HEK293 (cell line): ENCODE measurements around the gene PERM1.

Source experiments
- EGR2 ChIP-seq: fragments of 450-650 bp; formaldehyde crosslinking; IDR thresholded peaks from 2 replicates; pipeline ENCODE4 v1.5.1; 2016; ENCODE audit warnings: low read depth, missing biosample characterization, missing genetic modification characterization
- GFI1B ChIP-seq: fragments of 450-650 bp; formaldehyde crosslinking; IDR thresholded peaks from 2 replicates; pipeline ENCODE4 v1.5.1; 2016; ENCODE audit warnings: missing biosample characterization, missing genetic modification characterization
- HOXC10 ChIP-seq: sonication (generic); formaldehyde crosslinking; IDR thresholded peaks from 2 replicates; pipeline ENCODE4 v1.8.1; 2023; ENCODE audit warnings: mild to moderate bottlenecking, missing genetic modification reagents
- IKZF3 ChIP-seq: fragments of 450-650 bp; IDR thresholded peaks from 2 replicates; pipeline ENCODE4 v1.5.0; 2018; ENCODE audit warnings: missing biosample characterization, mild to moderate bottlenecking, missing genetic modification characterization, moderate library complexity
- PBX3 ChIP-seq: sonication (generic); formaldehyde crosslinking; IDR thresholded peaks from 2 replicates; pipeline ENCODE4 v1.8.1; 2022; ENCODE audit warnings: mild to moderate bottlenecking, moderate library complexity, missing genetic modification reagents
- PRDM4 ChIP-seq: fragments of 450-650 bp; formaldehyde crosslinking; IDR thresholded peaks from 2 replicates; pipeline ENCODE4 v1.5.1; 2017; ENCODE audit warnings: missing biosample characterization, missing genetic modification characterization
- TCF7L2 ChIP-seq: IDR thresholded peaks from 2 replicates; pipeline ENCODE4 v1.6.1; 2011; ENCODE audit warnings: low read depth, mild to moderate bottlenecking, inconsistent platforms, low read length, moderate library complexity, borderline replicate concordance
- ZBTB1 ChIP-seq: fragments of 450-650 bp; formaldehyde crosslinking; IDR thresholded peaks from 2 replicates; pipeline ENCODE4 v1.5.1; 2016; ENCODE audit warnings: missing biosample characterization, missing genetic modification characterization
- ZBTB20 ChIP-seq: fragments of 450-650 bp; formaldehyde crosslinking; IDR thresholded peaks from 2 replicates; pipeline ENCODE4 v1.5.1; 2016; ENCODE audit warnings: missing biosample characterization, missing genetic modification characterization
- ZBTB48 ChIP-seq: fragments of 450-650 bp; formaldehyde crosslinking; IDR thresholded peaks from 2 replicates; pipeline ENCODE4 v1.5.1; 2016; ENCODE audit warnings: missing biosample characterization, missing genetic modification characterization
- ZBTB8A ChIP-seq: fragments of 450-650 bp; formaldehyde crosslinking; IDR thresholded peaks from 2 replicates; pipeline ENCODE4 v1.5.1; 2016; ENCODE audit warnings: missing biosample characterization, missing genetic modification characterization
- ZFP37 ChIP-seq: fragments of 450-650 bp; formaldehyde crosslinking; IDR thresholded peaks from 2 replicates; pipeline ENCODE4 v1.5.1; 2016; ENCODE audit warnings: missing biosample characterization, missing genetic modification characterization
- ZNF10 ChIP-seq: fragments of 450-650 bp; formaldehyde crosslinking; IDR thresholded peaks from 2 replicates; pipeline ENCODE4 v1.5.1; 2017; ENCODE audit warnings: missing biosample characterization, missing genetic modification characterization
- ZNF121 ChIP-seq: fragments of 450-650 bp; formaldehyde crosslinking; IDR thresholded peaks from 2 replicates; pipeline ENCODE4 v1.5.1; 2016; ENCODE audit warnings: missing biosample characterization, missing genetic modification characterization
- ZNF169 ChIP-seq: fragments of 450-650 bp; formaldehyde crosslinking; IDR thresholded peaks from 2 replicates; pipeline ENCODE4 v1.5.1; 2016; ENCODE audit warnings: missing biosample characterization, missing genetic modification characterization
- ZNF324 ChIP-seq: fragments of 450-650 bp; formaldehyde crosslinking; IDR thresholded peaks from 2 replicates; pipeline ENCODE4 v1.5.1; 2016; ENCODE audit warnings: missing biosample characterization, missing genetic modification characterization
- ZNF362 ChIP-seq: fragments of 450-650 bp; formaldehyde crosslinking; IDR thresholded peaks from 2 replicates; pipeline ENCODE4 v1.5.1; 2016; ENCODE audit warnings: missing biosample characterization, missing genetic modification characterization
- ZNF423 ChIP-seq: fragments of 450-650 bp; formaldehyde crosslinking; IDR thresholded peaks from 2 replicates; pipeline ENCODE4 v1.5.1; 2016; ENCODE audit warnings: missing biosample characterization, missing genetic modification characterization
- ZNF544 ChIP-seq: fragments of 450-650 bp; formaldehyde crosslinking; IDR thresholded peaks from 2 replicates; pipeline ENCODE4 v1.5.0; 2017; ENCODE audit warnings: missing biosample characterization, missing genetic modification characterization
- ZNF549 ChIP-seq: fragments of 450-650 bp; IDR thresholded peaks from 2 replicates; pipeline ENCODE4 v1.5.1; 2018; ENCODE audit warnings: missing biosample characterization, missing genetic modification characterization, mild to moderate bottlenecking, inconsistent platforms, moderate library complexity
- ZNF654 ChIP-seq: fragments of 450-650 bp; formaldehyde crosslinking; IDR thresholded peaks from 2 replicates; pipeline ENCODE4 v1.5.1; 2016; ENCODE audit warnings: low read depth, missing biosample characterization, missing genetic modification characterization
- ZNF677 ChIP-seq: fragments of 450-650 bp; IDR thresholded peaks from 2 replicates; pipeline ENCODE4 v1.5.0; 2018; ENCODE audit warnings: missing biosample characterization, mild to moderate bottlenecking, missing genetic modification characterization, moderate library complexity
- ZNF701 ChIP-seq: fragments of 450-650 bp; formaldehyde crosslinking; IDR thresholded peaks from 2 replicates; pipeline ENCODE4 v1.5.1; 2016; ENCODE audit warnings: missing biosample characterization, missing genetic modification characterization
- ZNF704 ChIP-seq: fragments of 450-650 bp; formaldehyde crosslinking; IDR thresholded peaks from 2 replicates; pipeline ENCODE4 v1.5.1; 2016; ENCODE audit warnings: missing biosample characterization, missing genetic modification characterization
- ZNF777 ChIP-seq: fragments of 450-650 bp; formaldehyde crosslinking; IDR thresholded peaks from 2 replicates; pipeline ENCODE4 v1.5.1; 2017; ENCODE audit warnings: missing biosample characterization, missing genetic modification characterization, borderline replicate concordance
- ZNF791 ChIP-seq: fragments of 450-650 bp; formaldehyde crosslinking; IDR thresholded peaks from 2 replicates; pipeline ENCODE4 v1.5.1; 2016; ENCODE audit warnings: missing biosample characterization, missing genetic modification characterization
- ZSCAN16 ChIP-seq: fragments of 450-650 bp; formaldehyde crosslinking; IDR thresholded peaks from 2 replicates; pipeline ENCODE4 v1.5.1; 2016; ENCODE audit warnings: missing biosample characterization, missing genetic modification characterization
- TF ChIP-seq, protein P1 (sequence below): fragments of 450-650 bp; formaldehyde crosslinking; IDR thresholded peaks from 2 replicates; pipeline ENCODE4 v1.5.1; 2017; ENCODE audit warnings: missing biosample characterization, missing genetic modification characterization
- TF ChIP-seq, protein P2 (sequence below): fragments of 450-650 bp; formaldehyde crosslinking; IDR thresholded peaks from 2 replicates; pipeline ENCODE4 v1.5.1; 2016; ENCODE audit warnings: missing biosample characterization, missing genetic modification characterization
- TF ChIP-seq, protein P3 (sequence below): fragments of 450-650 bp; formaldehyde crosslinking; IDR thresholded peaks from 2 replicates; pipeline ENCODE4 v1.5.1; 2016; ENCODE audit warnings: missing biosample characterization, missing genetic modification characterization, low read depth

The PERM1 gene

GRCh38 chr1:928825-929661 is 52.9 kb downstream of the PERM1 start (continued):
- TF ChIP-seq ZNF10 (no peak), TCF7L2 (no peak), HOXC10 (CRISPR knock-in tag) (no peak), ZNF704 (no peak), PRDM4 (no peak), ZNF677 (0 out of 2 replicates have a peak, but pooled peaks have one; percentile 1), ZBTB48 (no peak), ZNF324 (tag by site-specific recombination) (no peak), ZBTB20 (tag by site-specific recombination) (no peak), ZNF791 (no peak), ZNF121 (tag by site-specific recombination) (no peak), ZNF544 (tag by site-specific recombination) (no peak), ZBTB8A (peak; percentile 67; the same call in 1 of the 2 replicates), IKZF3 (tag by site-specific recombination) (0 out of 2 replicates have a peak, but pooled peaks have one; percentile 30), ZNF423 (no peak), ZBTB1 (tag by site-specific recombination) (no peak), EGR2 (tag by site-specific recombination) (peak; percentile 17; the same call in 1 of the 2 replicates), ZNF701 (tag by site-specific recombination) (no peak), ZSCAN16 (no peak), ZNF169 (tag by site-specific recombination) (no peak), ZNF362 (tag by site-specific recombination) (no peak), ZNF777 (tag by site-specific recombination) (no peak), ZNF549 (tag by site-specific recombination) (no peak), ZNF654 (tag by site-specific recombination) (no peak), ZFP37 (no peak), GFI1B (tag by site-specific recombination) (no peak), PBX3 (CRISPR knock-in tag) (no peak)
- TF ChIP-seq, protein P1, sequence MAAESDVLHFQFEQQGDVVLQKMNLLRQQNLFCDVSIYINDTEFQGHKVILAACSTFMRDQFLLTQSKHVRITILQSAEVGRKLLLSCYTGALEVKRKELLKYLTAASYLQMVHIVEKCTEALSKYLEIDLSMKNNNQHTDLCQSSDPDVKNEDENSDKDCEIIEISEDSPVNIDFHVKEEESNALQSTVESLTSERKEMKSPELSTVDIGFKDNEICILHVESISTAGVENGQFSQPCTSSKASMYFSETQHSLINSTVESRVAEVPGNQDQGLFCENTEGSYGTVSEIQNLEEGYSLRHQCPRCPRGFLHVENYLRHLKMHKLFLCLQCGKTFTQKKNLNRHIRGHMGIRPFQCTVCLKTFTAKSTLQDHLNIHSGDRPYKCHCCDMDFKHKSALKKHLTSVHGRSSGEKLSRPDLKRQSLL: peak; percentile 69
- TF ChIP-seq, protein P2, sequence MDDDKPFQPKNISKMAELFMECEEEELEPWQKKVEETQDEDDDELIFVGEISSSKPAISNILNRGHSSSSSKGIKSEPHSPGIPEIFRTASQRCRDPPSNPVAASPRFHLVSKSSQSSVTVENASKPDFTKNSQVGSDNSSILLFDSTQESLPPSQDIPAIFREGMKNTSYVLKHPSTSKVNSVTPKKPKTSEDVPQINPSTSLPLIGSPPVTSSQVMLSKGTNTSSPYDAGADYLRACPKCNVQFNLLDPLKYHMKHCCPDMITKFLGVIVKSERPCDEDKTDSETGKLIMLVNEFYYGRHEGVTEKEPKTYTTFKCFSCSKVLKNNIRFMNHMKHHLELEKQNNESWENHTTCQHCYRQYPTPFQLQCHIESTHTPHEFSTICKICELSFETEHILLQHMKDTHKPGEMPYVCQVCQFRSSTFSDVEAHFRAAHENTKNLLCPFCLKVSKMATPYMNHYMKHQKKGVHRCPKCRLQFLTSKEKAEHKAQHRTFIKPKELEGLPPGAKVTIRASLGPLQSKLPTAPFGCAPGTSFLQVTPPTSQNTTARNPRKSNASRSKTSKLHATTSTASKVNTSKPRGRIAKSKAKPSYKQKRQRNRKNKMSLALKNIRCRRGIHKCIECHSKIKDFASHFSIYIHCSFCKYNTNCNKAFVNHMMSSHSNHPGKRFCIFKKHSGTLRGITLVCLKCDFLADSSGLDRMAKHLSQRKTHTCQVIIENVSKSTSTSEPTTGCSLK (tag by site-specific recombination): no peak
- TF ChIP-seq, protein P3, sequence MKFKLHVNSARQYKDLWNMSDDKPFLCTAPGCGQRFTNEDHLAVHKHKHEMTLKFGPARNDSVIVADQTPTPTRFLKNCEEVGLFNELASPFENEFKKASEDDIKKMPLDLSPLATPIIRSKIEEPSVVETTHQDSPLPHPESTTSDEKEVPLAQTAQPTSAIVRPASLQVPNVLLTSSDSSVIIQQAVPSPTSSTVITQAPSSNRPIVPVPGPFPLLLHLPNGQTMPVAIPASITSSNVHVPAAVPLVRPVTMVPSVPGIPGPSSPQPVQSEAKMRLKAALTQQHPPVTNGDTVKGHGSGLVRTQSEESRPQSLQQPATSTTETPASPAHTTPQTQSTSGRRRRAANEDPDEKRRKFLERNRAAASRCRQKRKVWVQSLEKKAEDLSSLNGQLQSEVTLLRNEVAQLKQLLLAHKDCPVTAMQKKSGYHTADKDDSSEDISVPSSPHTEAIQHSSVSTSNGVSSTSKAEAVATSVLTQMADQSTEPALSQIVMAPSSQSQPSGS (tag by site-specific recombination): no peak
